ENCODE data around the gene MRPL12. TPM values are rescaled to one million over a fixed set of nuclear protein-coding genes. Genes with fewer than 3 reads are reported as not detected.

The MRPL12 gene
- total and polyA plus RNA-seq, 2 of the 13 experiments (the other 11 are each of a cell fraction or from before 2014, with no cell fraction given): 39.1 to 94.1 TPM

DNA sequence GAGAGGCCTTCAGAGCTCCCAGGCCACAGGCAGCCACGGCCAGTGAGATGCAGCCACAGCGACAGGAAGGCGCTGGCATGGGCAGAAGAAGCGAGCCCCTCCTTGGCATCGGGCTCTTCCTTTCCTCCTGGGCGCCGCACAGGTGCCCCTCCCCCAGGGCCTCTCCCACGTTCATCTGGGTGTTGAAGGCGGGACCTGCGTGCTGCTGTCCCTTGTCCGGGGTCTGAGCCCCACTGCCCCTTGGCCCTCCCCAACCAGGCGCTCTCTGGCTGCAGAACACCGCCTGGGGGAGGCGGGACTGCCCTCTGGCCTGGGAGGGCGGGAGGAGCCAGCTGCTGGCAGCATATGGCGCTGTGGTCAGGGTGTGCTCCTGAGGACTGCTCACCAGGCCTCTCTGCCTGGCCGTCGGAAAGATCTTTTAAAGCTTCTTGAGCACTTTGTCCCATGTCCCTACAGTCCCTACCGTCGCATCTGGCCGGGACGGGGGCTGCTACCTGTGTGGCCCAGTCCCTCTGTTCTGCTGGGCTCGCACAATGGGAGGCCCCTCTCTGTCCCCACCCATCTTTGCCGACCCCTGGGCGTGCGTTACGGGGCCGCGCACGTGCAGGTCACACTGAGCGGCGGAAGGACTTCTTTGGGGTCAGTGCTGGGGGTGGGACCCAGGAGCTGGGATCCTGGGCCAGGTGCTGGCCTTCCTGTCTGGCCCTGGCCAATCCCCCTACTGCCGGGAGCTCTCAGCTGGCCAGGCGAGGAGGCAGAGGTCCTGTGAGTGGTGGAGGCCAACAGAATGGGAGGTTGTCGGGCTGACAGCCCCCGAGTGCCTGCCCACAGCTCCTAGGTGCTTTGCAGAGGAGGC is 10.6 kb downstream of the MRPL12 start (continued):
- TF ChIP-seq, protein P1, sequence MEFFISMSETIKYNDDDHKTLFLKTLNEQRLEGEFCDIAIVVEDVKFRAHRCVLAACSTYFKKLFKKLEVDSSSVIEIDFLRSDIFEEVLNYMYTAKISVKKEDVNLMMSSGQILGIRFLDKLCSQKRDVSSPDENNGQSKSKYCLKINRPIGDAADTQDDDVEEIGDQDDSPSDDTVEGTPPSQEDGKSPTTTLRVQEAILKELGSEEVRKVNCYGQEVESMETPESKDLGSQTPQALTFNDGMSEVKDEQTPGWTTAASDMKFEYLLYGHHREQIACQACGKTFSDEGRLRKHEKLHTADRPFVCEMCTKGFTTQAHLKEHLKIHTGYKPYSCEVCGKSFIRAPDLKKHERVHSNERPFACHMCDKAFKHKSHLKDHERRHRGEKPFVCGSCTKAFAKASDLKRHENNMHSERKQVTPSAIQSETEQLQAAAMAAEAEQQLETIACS (CRISPR knock-in tag; IDR thresholded peaks at IDR 0.05): peak; percentile 90
- TF ChIP-seq ZNF577 (CRISPR knock-in tag; IDR thresholded peaks at IDR 0.05; ENCODE audit: borderline replicate concordance, low read depth) (peak; percentile 92; the same call in 1 of the 2 replicates), SNRNP70 (IDR thresholded peaks at IDR 0.05; ENCODE audit: low read depth, low read length) (no peak), ZNF253 (CRISPR knock-in tag; IDR thresholded peaks at IDR 0.05; ENCODE audit: borderline replicate concordance) (peak; percentile 77; the same call in 1 of the 2 replicates), SRSF1 (optimal IDR thresholded peaks at IDR 0.05; ENCODE audit: low read depth, low read length) (peak; percentile 76), PPARG (CRISPR knock-in tag; conservative IDR thresholded peaks at IDR 0.05) (peak; percentile 81), ZBTB38 (CRISPR knock-in tag; IDR thresholded peaks at IDR 0.05) (peak; percentile 86)
- TF ChIP-seq, protein P2, sequence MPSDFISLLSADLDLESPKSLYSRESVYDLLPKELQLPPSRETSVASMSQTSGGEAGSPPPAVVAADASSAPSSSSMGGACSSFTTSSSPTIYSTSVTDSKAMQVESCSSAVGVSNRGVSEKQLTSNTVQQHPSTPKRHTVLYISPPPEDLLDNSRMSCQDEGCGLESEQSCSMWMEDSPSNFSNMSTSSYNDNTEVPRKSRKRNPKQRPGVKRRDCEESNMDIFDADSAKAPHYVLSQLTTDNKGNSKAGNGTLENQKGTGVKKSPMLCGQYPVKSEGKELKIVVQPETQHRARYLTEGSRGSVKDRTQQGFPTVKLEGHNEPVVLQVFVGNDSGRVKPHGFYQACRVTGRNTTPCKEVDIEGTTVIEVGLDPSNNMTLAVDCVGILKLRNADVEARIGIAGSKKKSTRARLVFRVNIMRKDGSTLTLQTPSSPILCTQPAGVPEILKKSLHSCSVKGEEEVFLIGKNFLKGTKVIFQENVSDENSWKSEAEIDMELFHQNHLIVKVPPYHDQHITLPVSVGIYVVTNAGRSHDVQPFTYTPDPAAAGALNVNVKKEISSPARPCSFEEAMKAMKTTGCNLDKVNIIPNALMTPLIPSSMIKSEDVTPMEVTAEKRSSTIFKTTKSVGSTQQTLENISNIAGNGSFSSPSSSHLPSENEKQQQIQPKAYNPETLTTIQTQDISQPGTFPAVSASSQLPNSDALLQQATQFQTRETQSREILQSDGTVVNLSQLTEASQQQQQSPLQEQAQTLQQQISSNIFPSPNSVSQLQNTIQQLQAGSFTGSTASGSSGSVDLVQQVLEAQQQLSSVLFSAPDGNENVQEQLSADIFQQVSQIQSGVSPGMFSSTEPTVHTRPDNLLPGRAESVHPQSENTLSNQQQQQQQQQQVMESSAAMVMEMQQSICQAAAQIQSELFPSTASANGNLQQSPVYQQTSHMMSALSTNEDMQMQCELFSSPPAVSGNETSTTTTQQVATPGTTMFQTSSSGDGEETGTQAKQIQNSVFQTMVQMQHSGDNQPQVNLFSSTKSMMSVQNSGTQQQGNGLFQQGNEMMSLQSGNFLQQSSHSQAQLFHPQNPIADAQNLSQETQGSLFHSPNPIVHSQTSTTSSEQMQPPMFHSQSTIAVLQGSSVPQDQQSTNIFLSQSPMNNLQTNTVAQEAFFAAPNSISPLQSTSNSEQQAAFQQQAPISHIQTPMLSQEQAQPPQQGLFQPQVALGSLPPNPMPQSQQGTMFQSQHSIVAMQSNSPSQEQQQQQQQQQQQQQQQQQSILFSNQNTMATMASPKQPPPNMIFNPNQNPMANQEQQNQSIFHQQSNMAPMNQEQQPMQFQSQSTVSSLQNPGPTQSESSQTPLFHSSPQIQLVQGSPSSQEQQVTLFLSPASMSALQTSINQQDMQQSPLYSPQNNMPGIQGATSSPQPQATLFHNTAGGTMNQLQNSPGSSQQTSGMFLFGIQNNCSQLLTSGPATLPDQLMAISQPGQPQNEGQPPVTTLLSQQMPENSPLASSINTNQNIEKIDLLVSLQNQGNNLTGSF (CRISPR knock-in tag; IDR thresholded peaks at IDR 0.05): peak; percentile 78; the same call in 1 of the 2 replicates
- TF ChIP-seq, protein P3, sequence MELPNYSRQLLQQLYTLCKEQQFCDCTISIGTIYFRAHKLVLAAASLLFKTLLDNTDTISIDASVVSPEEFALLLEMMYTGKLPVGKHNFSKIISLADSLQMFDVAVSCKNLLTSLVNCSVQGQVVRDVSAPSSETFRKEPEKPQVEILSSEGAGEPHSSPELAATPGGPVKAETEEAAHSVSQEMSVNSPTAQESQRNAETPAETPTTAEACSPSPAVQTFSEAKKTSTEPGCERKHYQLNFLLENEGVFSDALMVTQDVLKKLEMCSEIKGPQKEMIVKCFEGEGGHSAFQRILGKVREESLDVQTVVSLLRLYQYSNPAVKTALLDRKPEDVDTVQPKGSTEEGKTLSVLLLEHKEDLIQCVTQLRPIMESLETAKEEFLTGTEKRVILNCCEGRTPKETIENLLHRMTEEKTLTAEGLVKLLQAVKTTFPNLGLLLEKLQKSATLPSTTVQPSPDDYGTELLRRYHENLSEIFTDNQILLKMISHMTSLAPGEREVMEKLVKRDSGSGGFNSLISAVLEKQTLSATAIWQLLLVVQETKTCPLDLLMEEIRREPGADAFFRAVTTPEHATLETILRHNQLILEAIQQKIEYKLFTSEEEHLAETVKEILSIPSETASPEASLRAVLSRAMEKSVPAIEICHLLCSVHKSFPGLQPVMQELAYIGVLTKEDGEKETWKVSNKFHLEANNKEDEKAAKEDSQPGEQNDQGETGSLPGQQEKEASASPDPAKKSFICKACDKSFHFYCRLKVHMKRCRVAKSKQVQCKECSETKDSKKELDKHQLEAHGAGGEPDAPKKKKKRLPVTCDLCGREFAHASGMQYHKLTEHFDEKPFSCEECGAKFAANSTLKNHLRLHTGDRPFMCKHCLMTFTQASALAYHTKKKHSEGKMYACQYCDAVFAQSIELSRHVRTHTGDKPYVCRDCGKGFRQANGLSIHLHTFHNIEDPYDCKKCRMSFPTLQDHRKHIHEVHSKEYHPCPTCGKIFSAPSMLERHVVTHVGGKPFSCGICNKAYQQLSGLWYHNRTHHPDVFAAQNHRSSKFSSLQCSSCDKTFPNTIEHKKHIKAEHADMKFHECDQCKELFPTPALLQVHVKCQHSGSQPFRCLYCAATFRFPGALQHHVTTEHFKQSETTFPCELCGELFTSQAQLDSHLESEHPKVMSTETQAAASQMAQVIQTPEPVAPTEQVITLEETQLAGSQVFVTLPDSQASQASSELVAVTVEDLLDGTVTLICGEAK (IDR thresholded peaks at IDR 0.05): no peak
- TF ChIP-seq, protein P3 (CRISPR knock-in tag; IDR thresholded peaks at IDR 0.05): peak; percentile 44; the same call in 1 of the 2 replicates
- TF ChIP-seq, protein P4, sequence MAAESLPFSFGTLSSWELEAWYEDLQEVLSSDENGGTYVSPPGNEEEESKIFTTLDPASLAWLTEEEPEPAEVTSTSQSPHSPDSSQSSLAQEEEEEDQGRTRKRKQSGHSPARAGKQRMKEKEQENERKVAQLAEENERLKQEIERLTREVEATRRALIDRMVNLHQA (CRISPR knock-in tag; IDR thresholded peaks at IDR 0.05): no peak

Measured in HepG2 (cell line).